Astrocyte (in vitro differentiated cells and primary cell): ENCODE measurements around the gene RAB5IF. TPM values are rescaled to one million over a fixed set of nuclear protein-coding genes. Genes with fewer than 3 reads are reported as not detected.

ENCODE experiments used
- DNase-seq: peaks from one replicate; pipeline ENCODE4 v3.0.0-alpha.2; 2010; ENCODE audit warnings: low read depth
- FAIRE-seq: peaks from 2 replicates; lab custom pipeline; 2011; peaks lifted over from hg19 to GRCh38; lab: Jason Lieb, UNC
- H2AFZ ChIP-seq: 2 replicates; pipeline ENCODE4 v1.6.0; 2012; ENCODE audit warnings: low read depth, low read length, inconsistent platforms
- H3K27ac ChIP-seq: 2 replicates; pipeline ENCODE4 v1.5.1; 2011; ENCODE audit warnings: low read depth, low read length, inconsistent platforms
- H3K27me3 ChIP-seq: 2 replicates; pipeline ENCODE4 v1.6.0; 2011; ENCODE audit warnings: low read length, inconsistent platforms; ENCODE audit not compliant: insufficient read depth
- H3K36me3 ChIP-seq: 2 replicates; pipeline ENCODE4 v1.5.1; 2011; ENCODE audit warnings: low read length, inconsistent platforms; ENCODE audit not compliant: insufficient read depth
- H3K4me1 ChIP-seq: 2 replicates; pipeline ENCODE4 v1.5.1; 2011; ENCODE audit warnings: low read length, inconsistent platforms; ENCODE audit not compliant: insufficient read depth
- H3K4me2 ChIP-seq: 2 replicates; pipeline ENCODE4 v1.6.0; 2012; ENCODE audit warnings: low read length, inconsistent platforms
- H3K4me3 ChIP-seq: 2 replicates; pipeline ENCODE4 v1.5.1; 2011; ENCODE audit warnings: low read depth, mild to moderate bottlenecking, low read length, inconsistent platforms; ENCODE audit not compliant: insufficient read depth
- H3K79me2 ChIP-seq: 2 replicates; pipeline ENCODE4 v1.6.0; 2012; ENCODE audit warnings: mild to moderate bottlenecking, low read length, inconsistent platforms; ENCODE audit not compliant: insufficient read depth
- H3K9ac ChIP-seq: 2 replicates; pipeline ENCODE4 v1.6.0; 2012; ENCODE audit warnings: mild to moderate bottlenecking, low read length, inconsistent platforms
- H3K9me3 ChIP-seq: 2 replicates; pipeline ENCODE4 v1.5.1; 2012; ENCODE audit warnings: low read depth, mild to moderate bottlenecking, low read length, inconsistent platforms; ENCODE audit not compliant: insufficient read depth
- H4K20me1 ChIP-seq: 2 replicates; pipeline ENCODE4 v1.6.0; 2012; ENCODE audit warnings: low read length, inconsistent platforms; ENCODE audit not compliant: insufficient read depth
- H3K27ac Mint-ChIP-seq: one replicate; pipeline ENCODE4 v1.8.0; 2021; ENCODE audit warnings: mild to moderate bottlenecking, mixed read lengths; ENCODE audit not compliant: unreplicated experiment
- H3K27me3 Mint-ChIP-seq: one replicate; pipeline ENCODE4 v1.8.0; 2021; ENCODE audit warnings: low read depth, mixed read lengths; ENCODE audit not compliant: unreplicated experiment
- H3K36me3 Mint-ChIP-seq: one replicate; pipeline ENCODE4 v1.8.0; 2021; ENCODE audit warnings: low read depth, mixed read lengths; ENCODE audit not compliant: unreplicated experiment
- H3K4me1 Mint-ChIP-seq: one replicate; pipeline ENCODE4 v1.8.0; 2021; ENCODE audit warnings: low read depth, mixed read lengths; ENCODE audit not compliant: unreplicated experiment
- H3K4me3 Mint-ChIP-seq: one replicate; pipeline ENCODE4 v1.8.0; 2021; ENCODE audit warnings: mild to moderate bottlenecking, moderate library complexity, mixed read lengths; ENCODE audit not compliant: unreplicated experiment
- H3K9me3 Mint-ChIP-seq: one replicate; pipeline ENCODE4 v1.8.0; 2021; ENCODE audit warnings: mild to moderate bottlenecking, mixed read lengths; ENCODE audit not compliant: unreplicated experiment
- EZH2 ChIP-seq: IDR thresholded peaks from 2 replicates; pipeline ENCODE4 v1.6.1; 2012; ENCODE audit warnings: mild to moderate bottlenecking, low read length, inconsistent platforms; ENCODE audit not compliant: insufficient read depth
- total RNA-seq: library from RNA; stranded (reverse); gene quantifications from 2 replicates; pipeline ENCODE4 v1.2.1, GENCODE V29; 2021
- TF ChIP-seq, protein P1 (sequence below): IDR thresholded peaks from 2 replicates; pipeline ENCODE4 v1.5.1; 2011; ENCODE audit warnings: low read depth, mild to moderate bottlenecking, inconsistent platforms, low read length, moderate library complexity; ENCODE audit not compliant: insufficient read depth

Gene RAB5IF
- total RNA-seq, 1 donor from 2014 or later, result 117 TPM

DNA sequence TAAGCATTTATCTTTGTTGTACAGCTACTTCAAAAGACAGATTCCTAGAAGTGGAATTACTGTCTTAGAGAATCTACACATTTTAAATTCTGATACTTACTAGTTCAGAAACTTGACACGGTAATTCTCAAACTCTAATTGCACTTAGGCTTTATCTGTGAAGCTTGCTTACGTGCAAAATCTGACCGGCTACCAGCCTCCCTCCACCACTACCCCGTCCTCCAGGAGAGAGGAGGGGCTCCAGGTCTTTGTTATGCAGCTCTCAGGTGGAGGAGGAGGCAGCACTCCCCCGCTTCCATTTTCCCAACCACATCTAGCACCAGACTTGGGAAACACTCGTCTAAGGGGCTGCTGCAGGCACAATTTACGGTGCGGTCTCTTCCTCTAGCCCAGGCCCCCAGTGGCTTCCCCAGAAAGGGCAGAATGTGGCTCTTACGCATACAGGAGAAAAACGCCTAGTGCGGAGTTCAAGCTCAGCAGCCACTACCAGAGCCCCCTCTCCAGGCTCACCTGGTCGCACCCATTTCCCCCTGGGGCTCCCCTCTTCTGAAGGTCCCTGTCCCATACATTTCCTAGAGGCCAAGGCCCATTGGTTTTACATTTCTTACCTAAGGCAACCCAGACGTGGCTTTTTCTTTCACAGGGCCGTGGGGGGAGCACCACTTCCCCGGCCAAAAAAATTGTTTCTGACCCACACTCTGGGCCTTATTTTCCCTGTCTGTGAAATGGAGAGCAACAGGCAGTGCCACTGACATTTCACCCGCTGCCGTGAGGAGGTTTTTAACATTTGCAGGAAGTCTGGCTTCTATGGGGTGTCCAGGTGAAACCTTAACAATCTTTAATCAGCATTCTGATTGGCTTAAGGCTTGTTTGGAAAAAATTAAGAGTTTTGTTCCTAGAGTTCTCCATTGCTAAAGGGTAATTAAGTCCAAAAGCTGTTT is 33.7 kb upstream of the RAB5IF start:
- no peaks in the 10 kb centered on the region for H3K9me3 ChIP-seq
- H3K4me1 ChIP-seq, result peaks cover 28% of the 10 kb centered on the region
- Mint-ChIP-seq H3K36me3 (peaks cover 2% of the 10 kb centered on the region), H3K27me3 (no peaks in the 10 kb centered on the region), H3K4me1 (peaks cover 37% of the 10 kb centered on the region), H3K27ac (peak overlapping the region; percentile 96), H3K4me3 (peak overlapping the region; percentile 82), H3K9me3 (no peaks in the 10 kb centered on the region)
- no peaks in the 10 kb centered on the region for H3K36me3 ChIP-seq
- no peak overlapping the region for H3K27ac ChIP-seq
- no peak overlapping the region for H3K9ac ChIP-seq
- peaks cover 21% of the 10 kb centered on the region for H4K20me1 ChIP-seq
- peaks cover 22% of the 10 kb centered on the region for H3K79me2 ChIP-seq
- H3K27me3 ChIP-seq, result no peaks in the 10 kb centered on the region
- no peak overlapping the region for H3K4me3 ChIP-seq
- FAIRE-seq, result no peak
- H3K4me2 ChIP-seq, result peak overlapping the region; percentile 94
- DNase-seq, result no peak
- TF ChIP-seq, protein P1, sequence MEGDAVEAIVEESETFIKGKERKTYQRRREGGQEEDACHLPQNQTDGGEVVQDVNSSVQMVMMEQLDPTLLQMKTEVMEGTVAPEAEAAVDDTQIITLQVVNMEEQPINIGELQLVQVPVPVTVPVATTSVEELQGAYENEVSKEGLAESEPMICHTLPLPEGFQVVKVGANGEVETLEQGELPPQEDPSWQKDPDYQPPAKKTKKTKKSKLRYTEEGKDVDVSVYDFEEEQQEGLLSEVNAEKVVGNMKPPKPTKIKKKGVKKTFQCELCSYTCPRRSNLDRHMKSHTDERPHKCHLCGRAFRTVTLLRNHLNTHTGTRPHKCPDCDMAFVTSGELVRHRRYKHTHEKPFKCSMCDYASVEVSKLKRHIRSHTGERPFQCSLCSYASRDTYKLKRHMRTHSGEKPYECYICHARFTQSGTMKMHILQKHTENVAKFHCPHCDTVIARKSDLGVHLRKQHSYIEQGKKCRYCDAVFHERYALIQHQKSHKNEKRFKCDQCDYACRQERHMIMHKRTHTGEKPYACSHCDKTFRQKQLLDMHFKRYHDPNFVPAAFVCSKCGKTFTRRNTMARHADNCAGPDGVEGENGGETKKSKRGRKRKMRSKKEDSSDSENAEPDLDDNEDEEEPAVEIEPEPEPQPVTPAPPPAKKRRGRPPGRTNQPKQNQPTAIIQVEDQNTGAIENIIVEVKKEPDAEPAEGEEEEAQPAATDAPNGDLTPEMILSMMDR, result no peak
- no peak for TF ChIP-seq EZH2
- no peak overlapping the region for H2AFZ ChIP-seq

DNA sequence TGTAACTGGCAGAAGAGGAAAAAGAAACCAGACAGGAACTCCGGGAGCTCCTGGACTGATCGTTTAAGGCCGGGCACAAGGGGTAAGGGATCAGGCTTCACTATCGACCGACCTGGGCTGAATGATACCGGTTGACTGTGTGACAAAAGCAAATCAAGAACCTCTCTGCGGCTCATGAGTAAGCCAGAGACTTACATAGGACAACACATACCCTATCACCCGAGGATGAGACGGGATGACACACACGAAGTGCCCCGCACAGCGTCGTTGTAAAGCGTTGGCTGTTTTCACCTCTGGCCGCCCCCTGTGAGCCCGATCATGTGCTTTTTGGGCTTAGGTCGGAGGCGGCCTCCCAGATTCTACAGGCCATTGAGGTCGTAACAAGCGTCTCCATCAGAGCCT is 32.9 kb upstream of the RAB5IF start:
- H3K4me3 ChIP-seq, result peak overlapping the region; percentile 56
- Mint-ChIP-seq H3K27me3 (no peaks in the 10 kb centered on the region), H3K4me1 (peaks cover 37% of the 10 kb centered on the region), H3K9me3 (no peaks in the 10 kb centered on the region), H3K4me3 (peak overlapping the region; percentile 82), H3K27ac (peak overlapping the region; percentile 96), H3K36me3 (peaks cover 2% of the 10 kb centered on the region)
- H3K79me2 ChIP-seq, result peaks cover 31% of the 10 kb centered on the region
- TF ChIP-seq, protein P1, result no peak
- TF ChIP-seq EZH2, result no peak
- no peaks in the 10 kb centered on the region for H3K9me3 ChIP-seq
- DNase-seq, result peak; percentile 24
- H2AFZ ChIP-seq, result peak overlapping the region; percentile 90
- peaks cover 27% of the 10 kb centered on the region for H4K20me1 ChIP-seq
- FAIRE-seq, result no peak
- H3K4me1 ChIP-seq, result peaks cover 28% of the 10 kb centered on the region
- H3K27ac ChIP-seq, result peak overlapping the region; percentile 57
- peak overlapping the region; percentile 94 for H3K4me2 ChIP-seq
- H3K36me3 ChIP-seq, result no peaks in the 10 kb centered on the region
- peak overlapping the region; percentile 78 for H3K9ac ChIP-seq
- H3K27me3 ChIP-seq, result no peaks in the 10 kb centered on the region
